GM21723 (cell line): Measurements from ENCODE around the gene DHX30.

Experiments
- ATAC-seq: cut with Tn5 transposase; IDR thresholded peaks from one replicate; pipeline ENCODE4 v1.9.1; 2021; ENCODE audit warnings: mild to moderate bottlenecking, moderate library complexity; ENCODE audit not compliant: unreplicated experiment

Gene DHX30

DNA sequence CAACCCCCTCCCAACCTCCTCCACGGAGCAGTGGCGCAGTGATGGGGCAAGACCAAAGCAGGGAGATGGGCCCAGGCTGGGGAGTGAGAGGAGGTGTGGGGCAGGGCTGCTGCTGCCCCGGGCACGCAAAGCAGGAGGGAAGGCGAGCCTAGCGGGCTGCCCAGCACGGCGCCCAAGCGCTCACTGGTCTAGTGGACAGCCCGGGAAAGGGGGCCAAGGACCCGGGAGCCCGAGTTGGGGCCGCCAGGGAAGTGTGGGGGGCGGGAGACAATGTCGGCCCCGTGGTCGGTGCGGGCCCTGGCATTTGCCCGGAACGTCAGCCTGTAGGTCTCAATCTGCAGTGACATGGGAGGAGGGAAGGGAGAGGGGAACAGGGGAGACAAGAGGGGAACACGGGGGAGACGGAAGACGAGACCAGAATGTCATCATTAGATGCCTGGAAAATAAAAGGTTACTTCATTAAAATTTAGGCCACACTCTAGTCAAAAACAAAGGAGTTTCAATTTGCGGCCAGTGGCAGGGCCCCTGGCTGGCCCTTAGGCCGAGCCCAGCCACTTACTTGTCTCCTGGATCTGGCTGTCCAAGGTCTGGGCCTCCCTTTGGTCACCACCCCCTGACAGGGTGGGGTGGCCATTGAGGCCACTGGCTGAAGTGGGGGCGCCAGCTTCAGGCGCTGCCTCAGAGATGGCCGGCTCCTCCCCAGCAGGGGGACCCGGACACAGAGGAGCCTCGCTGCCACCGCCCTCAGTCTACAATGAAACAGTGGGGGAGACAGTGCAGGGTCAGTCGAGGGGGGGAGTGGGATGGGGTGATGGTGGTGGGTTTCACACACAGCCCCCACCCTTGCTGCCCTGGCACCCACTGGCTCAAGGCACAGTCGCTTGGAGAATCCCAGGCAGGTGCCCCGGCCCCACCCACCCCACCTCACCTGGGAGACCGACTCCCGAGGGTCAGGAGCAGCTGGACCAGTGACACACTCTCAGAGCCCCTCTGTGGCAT lies 50.0 kb downstream of the DHX30 start:
- no peak for ATAC-seq

DNA sequence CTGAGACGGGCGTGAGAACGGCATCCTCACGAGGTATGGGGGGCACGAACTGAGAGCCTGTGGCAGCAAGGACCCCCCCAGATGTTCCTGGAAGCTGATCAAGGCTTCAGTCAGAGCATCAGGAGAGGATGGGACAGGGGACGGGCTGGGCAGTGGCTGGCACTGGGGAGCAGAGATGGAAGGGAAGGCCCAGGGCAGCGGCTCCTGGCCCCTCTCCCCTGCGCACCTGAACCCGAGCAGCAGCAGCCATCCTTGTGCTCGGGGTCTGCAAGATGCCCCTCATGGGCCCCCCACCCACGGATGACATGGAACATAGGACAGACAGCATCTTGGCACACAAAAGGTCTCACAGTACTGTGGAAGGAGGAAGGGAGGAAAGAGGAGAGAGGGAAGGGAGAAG lies 51.3 kb downstream of the DHX30 start:
- no peak for ATAC-seq

DNA sequence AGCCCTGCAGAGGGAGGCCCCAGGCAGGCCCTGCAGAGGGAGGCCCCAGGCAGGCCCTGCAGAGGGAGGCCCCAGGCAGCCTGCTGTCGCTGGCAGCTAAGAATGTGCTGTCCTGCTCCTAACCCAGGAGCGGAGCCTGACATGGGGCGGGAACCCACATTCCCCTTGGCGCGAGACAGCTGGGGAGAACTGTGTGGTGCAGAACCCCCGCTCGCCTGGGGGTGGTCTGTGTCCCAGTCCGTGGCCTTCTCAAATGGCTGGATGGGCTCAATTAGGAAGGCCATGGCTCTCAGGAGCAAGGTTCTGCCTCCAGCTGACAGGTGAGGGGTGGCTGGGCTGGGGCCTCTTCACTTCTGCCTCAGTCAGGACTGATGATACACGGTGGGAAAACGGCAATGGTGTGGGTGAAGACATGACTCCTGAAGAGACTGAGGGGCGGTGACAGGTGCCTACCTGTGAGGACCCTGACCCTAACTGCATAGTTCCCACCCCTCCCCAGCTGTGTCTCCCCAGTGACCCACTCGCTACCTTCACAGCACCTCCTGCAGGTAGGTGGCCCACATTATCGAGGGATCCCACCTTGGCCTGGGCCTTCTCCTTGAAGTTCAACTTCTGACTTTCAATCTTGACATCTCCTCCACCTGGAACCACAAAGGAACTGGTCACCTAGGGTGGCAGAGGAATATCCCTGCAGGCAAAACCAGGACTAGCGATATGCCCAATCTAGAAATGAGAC lies 52.0 kb downstream of the DHX30 start:
- ATAC-seq: no peak

DNA sequence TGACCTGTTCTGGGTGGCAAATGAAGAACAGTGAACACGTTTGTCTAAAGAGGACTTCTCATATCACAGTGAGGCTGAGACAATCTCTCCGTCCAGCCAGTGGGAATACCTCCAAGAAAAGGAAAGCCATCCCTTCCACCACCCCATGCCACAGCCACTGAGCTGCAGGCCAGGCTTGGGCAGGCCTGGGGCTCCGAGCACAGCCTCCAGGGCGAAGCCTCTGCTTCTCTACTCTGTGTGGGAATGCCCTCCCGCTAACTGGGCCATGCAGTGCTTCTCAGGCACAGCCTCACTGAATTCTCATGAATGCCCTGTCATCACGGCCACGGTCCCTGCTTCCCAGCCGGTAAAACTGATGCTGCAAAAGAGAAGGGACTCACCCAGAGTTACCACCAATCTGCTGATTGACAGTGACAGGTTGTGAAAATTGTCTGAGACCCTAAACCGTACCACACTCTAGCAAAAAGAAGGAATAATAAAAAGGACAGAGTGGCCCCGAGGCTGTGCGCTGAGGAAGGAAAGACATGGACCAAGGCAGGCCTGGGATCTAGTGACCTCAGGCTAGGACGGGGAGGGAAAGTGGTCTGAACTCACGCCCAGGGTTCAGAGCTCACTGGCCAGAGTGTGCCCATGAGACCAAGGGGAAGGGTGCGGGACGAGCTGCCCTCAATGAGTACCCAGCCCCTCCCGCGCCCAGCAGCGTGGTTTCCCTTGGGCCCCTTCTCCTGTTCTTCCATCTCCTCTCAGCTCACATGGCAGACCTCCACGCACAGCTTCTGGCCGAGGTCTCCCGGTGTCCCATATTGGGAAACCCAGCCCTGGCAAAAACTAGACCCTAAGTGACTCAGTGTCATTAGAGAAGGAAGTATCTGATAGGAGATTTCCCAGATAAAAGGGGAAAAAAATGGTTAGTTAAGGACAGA lies 52.8 kb downstream of the DHX30 start:
- no peak for ATAC-seq

DNA sequence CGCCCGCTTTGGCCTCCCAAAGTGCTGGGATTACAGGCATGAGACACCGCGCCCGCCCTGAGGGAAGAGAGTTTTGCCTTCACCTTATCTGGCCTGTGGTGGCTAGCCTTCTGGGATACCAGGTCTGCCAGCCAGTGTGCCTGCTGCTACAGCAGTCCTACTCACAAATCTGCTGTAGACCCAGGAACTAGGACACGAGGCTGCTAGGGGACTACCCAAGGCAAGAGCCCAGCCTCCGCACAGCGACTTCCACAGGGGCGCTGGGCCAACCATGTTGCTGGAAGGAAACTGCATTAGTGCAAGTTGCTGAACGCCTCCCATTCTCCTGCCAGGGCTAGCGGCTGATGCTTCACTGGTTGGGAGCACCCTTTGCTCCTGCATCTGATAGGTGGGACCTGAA lies 53.7 kb downstream of the DHX30 start:
- ATAC-seq: no peak

DNA sequence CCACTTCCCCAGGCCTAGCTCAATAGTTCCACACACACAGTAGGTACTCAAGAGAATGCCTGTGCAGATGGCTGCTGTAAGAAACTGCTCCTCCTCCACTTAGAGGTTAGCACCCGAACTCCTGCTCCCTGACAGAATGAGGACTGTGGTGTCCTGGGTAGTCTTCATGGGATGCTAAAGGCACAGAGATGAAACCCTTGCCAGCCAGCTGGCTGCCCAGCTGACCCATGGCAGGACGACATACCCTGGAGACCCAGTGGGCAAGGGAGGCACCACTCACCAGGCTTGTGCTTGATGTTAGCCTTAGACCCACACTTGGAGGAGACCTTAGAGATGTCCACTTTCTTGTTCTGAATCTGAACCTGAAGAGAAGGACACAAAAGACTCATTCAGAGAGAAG lies 54.2 kb downstream of the DHX30 start:
- ATAC-seq: no peak

DNA sequence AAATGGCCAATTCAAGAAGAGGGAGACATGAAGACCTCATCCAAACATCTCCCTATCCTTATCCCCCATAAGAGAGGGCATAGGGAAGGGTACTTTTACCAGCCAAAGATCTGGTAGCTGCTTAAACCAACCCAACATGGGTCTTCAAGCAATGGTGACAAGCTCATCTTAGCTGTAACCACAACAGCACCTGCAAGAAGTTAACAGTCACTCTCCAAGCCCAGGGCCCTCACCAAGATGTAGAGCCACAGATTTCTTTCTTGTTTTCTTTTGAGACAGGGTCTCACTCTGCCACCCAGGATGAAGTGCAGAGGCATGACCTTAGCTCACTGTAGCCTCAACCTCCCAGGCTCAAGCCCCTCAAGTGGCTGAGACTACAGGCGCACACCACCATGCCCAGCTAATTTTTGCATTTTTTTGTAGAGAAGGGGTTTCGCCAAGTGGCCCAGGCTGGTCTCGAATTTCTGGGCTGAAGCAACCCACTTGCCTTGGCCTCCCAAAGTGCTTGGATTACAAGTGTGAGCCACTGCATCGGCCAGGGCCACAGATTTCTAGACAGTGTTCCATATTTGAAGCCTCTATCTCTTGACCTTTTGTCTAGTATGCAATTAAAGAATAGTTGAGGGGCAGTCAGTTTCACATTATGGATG lies 57.1 kb downstream of the DHX30 start:
- no peak for ATAC-seq

DNA sequence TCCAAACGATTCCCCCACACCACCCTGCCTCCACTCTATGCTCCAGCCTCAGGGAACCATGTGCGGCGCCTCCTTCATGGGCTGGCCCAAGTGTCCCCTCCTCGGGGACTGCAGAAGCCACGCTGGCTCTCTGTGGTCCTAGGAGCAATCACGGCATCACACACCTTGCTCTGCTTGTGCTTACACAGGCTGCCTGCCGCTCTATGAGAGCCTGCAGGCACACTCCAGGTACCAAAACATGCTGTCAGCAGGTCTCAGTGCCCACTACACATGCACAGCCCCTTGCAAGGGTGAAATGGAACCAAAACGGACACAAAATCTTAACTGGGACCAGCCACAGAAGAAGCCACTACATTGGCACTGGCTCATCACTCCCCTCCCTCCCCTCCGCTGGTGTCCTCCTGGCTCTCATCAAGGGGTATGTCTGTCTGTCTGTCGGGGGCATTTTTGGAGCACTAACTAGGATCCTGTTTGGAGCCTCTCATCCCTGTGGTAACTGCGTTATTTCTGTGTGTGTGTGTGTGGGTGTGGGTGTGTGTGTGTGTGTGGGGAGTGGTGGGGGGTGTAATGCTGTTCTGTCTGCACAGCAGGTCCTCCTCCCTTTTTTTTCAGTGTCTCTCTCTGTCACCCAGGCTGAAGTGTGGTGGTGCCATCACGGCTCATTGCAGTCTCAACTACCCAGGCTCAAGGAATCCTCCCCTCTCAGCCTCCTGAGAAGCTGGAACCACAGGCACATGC lies 60.6 kb downstream of the DHX30 start:
- ATAC-seq: no peak

DNA sequence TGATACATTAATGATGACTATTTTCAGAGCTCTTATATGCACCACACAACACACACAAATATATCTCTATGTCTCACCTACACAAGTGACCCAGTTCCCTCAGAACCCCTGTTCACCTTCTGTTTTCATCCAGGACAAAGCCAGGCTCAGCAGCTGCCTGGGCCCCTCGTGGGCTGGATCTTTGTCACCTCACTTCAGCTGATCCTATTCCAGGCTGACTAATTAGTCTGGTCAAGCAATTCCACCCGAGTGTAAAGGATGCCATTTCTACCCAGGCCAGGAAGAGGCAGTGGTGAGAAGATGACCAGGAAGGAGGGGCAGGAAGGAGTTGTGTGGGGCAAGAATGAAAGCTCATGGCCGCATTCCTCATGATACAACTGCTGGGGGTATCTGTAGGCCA lies 62.3 kb downstream of the DHX30 start:
- ATAC-seq: no peak

DNA sequence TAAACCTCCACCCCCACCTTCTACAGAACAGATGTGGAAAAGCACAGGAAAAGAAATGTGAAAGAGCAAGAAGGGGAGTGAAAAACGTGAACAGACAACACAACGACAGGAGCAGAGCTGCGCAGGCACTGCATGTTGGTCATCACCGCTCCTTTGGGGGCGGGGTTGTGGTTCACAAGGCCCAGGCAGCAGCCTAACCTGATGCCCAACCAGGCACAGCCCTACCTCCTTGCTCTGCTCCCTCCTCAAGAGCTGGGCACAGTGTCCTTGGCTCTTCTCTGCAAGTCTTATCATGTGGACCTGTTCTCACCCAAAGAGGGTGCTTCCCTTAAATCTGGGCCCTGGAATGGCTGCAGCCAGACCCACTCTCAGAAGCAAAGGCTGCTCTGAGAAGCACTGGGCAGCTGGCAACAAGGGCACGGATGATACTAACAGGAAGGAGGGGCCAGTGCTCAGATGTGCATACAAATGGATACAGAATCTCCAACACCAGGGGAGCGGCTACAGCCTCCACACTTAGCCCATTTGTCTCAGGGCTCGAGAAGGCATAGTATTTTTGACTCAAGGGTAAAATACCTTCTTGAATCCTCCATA lies 64.6 kb downstream of the DHX30 start:
- no peak for ATAC-seq

DNA sequence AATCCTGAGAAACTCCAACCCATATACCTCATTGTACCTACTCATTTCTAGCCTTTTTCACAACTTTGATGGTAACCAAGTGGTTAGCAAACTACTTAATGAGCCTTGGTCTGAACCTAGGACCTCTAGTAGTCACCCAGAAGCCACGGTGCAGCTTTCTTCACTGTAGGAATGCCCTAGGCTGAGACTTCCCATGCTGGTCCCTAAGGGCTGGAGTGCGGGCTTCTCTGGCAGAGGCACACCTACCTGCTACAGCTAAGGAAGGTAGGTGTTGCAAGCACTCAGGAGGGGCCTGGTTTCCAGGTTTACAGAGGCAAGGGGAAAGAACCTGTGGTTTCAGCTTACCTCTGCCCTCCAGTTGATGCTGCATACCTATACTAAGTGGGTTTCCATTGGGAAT lies 65.4 kb downstream of the DHX30 start:
- no peak for ATAC-seq

DNA sequence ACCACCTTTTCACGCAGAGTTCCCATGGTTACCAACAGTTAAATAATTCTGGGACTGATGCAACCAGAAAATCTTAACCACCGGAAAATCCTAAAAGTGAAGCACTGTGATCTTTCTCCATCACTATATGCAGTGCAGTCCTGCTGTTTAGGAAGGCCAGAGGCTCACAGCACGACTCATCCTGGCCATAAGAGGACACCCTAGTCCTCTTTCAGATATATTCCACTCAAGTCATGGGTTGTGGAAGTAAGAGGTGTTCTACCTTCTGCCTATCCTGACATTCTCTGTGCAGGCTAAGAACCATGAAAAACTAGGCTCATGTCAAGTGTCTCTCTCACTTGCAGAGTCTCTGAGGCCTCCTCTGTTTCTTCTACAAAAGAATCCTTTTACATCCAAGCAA lies 67.2 kb downstream of the DHX30 start:
- no peak for ATAC-seq

DNA sequence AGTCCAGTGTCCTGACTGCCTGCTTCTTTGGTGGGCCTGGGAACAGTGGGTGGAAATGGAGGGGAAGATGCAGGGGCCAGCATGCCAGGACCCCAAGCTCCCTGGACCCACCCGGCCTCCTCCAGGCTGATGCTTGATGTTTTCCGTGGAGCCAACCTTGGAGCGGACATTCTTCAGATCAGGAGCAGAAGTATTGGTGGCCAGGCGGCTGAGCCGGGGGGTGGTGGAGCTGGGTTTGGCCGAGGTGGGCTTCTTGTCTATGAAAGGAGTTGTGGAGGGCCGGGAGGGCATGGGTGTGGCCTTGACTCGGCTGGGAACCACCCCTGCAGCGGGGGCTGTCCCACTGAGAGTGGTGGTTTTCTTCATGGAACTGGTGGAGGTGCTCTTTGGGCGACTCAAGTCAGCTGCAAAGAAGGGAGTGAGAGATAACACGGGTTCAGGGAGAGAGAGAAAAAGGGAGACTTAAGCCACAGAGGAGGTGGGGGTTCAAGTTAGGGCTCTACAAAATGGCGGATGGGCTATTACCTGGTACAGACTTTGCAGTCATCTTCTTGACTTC lies 67.8 kb downstream of the DHX30 start:
- ATAC-seq: no peak

DNA sequence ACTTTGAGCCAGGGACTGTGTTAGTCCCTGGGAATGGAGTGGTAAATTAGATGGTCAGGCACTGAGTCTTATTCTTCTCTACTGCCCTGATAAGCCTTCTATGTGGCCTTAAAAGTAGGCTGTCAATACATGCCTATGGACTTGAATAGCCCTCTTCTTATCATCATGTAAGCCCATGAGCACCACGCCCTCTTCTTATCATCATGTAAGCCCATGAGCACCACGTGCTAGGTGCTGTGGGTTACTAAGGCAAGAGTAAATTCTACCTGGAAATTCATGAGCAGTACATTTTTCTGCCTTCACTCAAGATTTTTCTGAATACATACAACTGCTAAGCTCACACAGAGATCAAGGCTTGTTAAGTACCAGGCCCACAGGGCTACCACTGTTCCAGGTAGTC lies 68.5 kb downstream of the DHX30 start:
- ATAC-seq: no peak

DNA sequence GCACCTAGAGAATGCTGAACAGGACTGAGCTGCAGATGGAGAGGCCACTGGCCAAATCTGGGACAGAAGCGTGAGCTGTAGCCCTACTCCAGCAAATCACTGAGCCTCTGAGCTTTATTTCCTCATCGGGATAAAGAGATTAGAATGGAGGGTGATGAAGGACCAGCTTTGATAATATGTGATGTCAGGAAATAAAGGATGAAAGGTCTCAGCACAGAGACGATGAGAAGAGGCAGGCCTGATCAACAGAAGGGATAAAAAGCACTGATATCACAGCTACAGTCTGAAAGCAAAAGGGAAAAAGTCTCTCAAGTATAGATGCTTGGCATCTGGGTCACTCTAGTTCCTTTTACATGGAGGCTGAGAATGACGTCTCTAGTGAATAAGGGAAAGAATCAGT lies 70.0 kb downstream of the DHX30 start:
- ATAC-seq: no peak

DNA sequence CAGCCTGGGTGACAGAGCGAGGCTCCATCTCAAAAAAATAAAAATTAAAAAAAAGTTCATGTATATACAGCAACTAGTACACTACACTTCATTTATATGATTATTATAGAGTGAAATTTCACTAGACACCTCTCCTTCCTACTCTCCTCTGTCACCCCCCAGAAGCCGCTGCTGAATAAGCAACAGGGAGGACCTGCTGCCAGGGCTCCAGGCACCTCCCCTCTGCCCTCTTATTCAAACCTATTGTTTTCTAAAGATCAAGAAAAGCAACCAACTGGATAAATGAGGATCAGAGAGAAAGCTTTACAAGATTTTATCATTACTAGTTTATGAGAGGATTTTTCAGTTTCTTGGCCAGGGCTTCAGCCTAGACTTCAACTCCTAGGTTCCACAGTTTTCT lies 71.5 kb downstream of the DHX30 start:
- no peak for ATAC-seq

DNA sequence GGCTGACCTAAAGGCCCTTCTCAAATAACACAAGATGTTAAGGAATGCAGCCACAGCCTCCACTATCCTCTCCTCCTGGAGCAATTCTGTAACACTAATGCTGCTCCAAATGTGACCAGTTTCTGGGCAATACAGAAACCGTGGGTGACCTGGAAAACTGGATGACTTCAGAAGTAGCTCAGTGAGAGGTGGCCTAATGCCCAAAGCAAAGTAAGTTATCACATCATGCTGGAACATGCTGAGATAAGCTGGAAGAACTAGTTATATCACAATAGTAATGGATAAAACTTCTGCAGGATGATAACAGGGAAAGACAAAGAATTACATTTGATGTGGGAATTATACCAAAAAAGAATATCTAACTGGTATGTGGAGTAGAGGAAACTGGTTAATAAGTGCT lies 72.0 kb downstream of the DHX30 start:
- ATAC-seq: no peak

DNA sequence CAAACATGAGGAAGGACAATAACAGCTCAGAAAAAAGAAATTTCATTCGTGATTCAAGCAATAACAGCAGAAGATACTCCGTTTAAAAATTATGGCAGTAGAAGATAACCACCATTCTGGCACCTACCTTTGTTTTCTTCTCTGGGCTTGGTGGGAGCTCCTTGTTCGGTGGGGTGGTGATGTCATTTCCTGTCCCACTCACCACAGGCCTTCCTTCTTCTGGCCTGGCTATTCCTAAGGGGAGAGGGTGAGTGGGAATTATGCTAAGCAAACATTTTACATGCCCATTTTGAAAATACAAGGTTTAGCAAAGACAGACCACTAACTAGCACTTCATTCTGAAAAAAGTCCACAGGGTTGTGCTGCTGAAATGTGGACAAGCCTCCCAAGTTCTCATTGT lies 74.4 kb downstream of the DHX30 start:
- no peak for ATAC-seq

DNA sequence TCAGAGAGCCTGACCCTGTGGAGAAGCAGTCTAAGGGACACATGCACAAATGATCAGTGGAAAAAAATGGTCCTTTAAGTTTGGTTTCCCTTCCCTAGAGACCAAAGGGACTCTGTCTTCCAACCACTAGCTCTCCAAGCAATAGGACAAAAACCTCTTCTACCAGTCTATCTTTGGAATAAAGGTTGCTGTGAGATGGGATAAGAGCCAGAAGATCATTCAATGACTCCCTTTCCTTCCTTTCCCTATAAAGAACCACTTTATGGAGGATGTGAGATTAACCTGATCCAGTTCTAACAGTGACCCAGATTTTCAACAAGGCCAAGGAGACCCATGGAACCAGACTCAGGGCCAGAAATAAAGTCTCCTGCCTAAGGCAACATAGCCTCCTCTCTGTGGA lies 74.8 kb downstream of the DHX30 start:
- ATAC-seq: no peak
